ENCODE measurements around the gene CUBN.

Gene CUBN

GRCh38 chr10:16941870-16942269 lies 187.7 kb downstream of the CUBN start:
- TF ChIP-seq CTCF (IDR thresholded peaks at IDR 0.05; ENCODE audit: low read depth, low read length), result no peak
- H3K4me3 ChIP-seq (ENCODE audit: low read depth, low read length), result no peak overlapping the region

GRCh38 chr10:16941067-16941466 lies 188.5 kb downstream of the CUBN start:
- no peak for TF ChIP-seq CTCF (IDR thresholded peaks at IDR 0.05; ENCODE audit: low read depth, low read length)
- no peak overlapping the region for H3K4me3 ChIP-seq (ENCODE audit: low read depth, low read length)

- TF ChIP-seq CTCF (IDR thresholded peaks at IDR 0.05; ENCODE audit: low read depth, low read length), result no peak
Measured at GRCh38 chr10:16938952-16939351, 190.7 kb downstream of the CUBN start.

GRCh38 chr10:16934461-16934860 lies 195.2 kb downstream of the CUBN start:
- no peak overlapping the region for H3K4me3 ChIP-seq (ENCODE audit: low read depth, low read length)
- no peak for TF ChIP-seq CTCF (IDR thresholded peaks at IDR 0.05; ENCODE audit: low read depth, low read length)

More at GRCh38 chr10:16938952-16939351, 190.7 kb downstream of the CUBN start:
- H3K4me3 ChIP-seq (ENCODE audit: low read depth, low read length), result no peak overlapping the region

GRCh38 chr10:16933783-16934182 lies 195.8 kb downstream of the CUBN start:
- no peak overlapping the region for H3K4me3 ChIP-seq (ENCODE audit: low read depth, low read length)
- TF ChIP-seq CTCF (IDR thresholded peaks at IDR 0.05; ENCODE audit: low read depth, low read length), result no peak

- TF ChIP-seq CTCF (IDR thresholded peaks at IDR 0.05; ENCODE audit: low read depth, low read length), result no peak
- no peak overlapping the region for H3K4me3 ChIP-seq (ENCODE audit: low read depth, low read length)
Measured at GRCh38 chr10:16931930-16932329, 197.7 kb downstream of the CUBN start.

GRCh38 chr10:16930540-16930939 lies 199.1 kb downstream of the CUBN start:
- TF ChIP-seq CTCF (IDR thresholded peaks at IDR 0.05; ENCODE audit: low read depth, low read length), result no peak

More at GRCh38 chr10:16930540-16930939, 199.1 kb downstream of the CUBN start:
- no peak overlapping the region for H3K4me3 ChIP-seq (ENCODE audit: low read depth, low read length)
